Measurements from ENCODE around the gene NAALADL2.

GRCh38 chr3:175433026-175433674 is 574.0 kb downstream of the NAALADL2 start:
- TF ChIP-seq POLR2A (IDR thresholded peaks at IDR 0.05) (no peak), CTCF (IDR thresholded peaks at IDR 0.05 in 4 of 5, conservative IDR thresholded peaks at IDR 0.05 in 1 of 5) (no peak)

Measured in gastrocnemius medialis (tissue), 4 donors.